Left forelimb (tissue), 1 donor: Measurements from ENCODE around the gene ZNF827.
A peak's percentile ranks its signal among the peaks of the same experiment; 100 is the strongest.

Source experiments
- DNase-seq: peaks from one replicate; pipeline ENCODE4 v3.0.0-alpha.2; 2018; ENCODE audit warnings: low spot score

The ZNF827 gene

GRCh38 chr4:145935253-145936141 is 3.1 kb downstream of the ZNF827 start:
- DNase-seq = peak; percentile 76

- DNase-seq = no peak
Measured at GRCh38 chr4:145934434-145935047, 4.1 kb downstream of the ZNF827 start.

GRCh38 chr4:145933134-145933533 is 5.5 kb downstream of the ZNF827 start:
- no peak for DNase-seq

- DNase-seq = no peak
Measured at GRCh38 chr4:145931403-145931802, 7.2 kb downstream of the ZNF827 start.

GRCh38 chr4:145930592-145930991 is 8.0 kb downstream of the ZNF827 start:
- no peak for DNase-seq

GRCh38 chr4:145929415-145930178 is 9.0 kb downstream of the ZNF827 start:
- DNase-seq = no peak

- DNase-seq = no peak
Measured at GRCh38 chr4:145928748-145929147, 9.9 kb downstream of the ZNF827 start.

- DNase-seq = no peak
Measured at GRCh38 chr4:145927030-145927429, 11.6 kb downstream of the ZNF827 start.

- no peak for DNase-seq
Measured at GRCh38 chr4:145921231-145921630, 17.4 kb downstream of the ZNF827 start.

GRCh38 chr4:145920205-145920604 is 18.4 kb downstream of the ZNF827 start:
- DNase-seq = no peak

GRCh38 chr4:145912376-145912775 is 26.2 kb downstream of the ZNF827 start:
- DNase-seq = no peak

- DNase-seq = no peak
Measured at GRCh38 chr4:145909773-145910172, 28.9 kb downstream of the ZNF827 start.

GRCh38 chr4:145909281-145909715 is 29.3 kb downstream of the ZNF827 start:
- no peak for DNase-seq

- DNase-seq = no peak
Measured at GRCh38 chr4:145907812-145908211, 30.8 kb downstream of the ZNF827 start.

GRCh38 chr4:145907390-145907789 is 31.2 kb downstream of the ZNF827 start:
- DNase-seq = no peak

- DNase-seq = no peak
Measured at GRCh38 chr4:145904413-145905177, 34.0 kb downstream of the ZNF827 start.

GRCh38 chr4:145902522-145902921 is 36.1 kb downstream of the ZNF827 start:
- no peak for DNase-seq

GRCh38 chr4:145899886-145900460 is 38.6 kb downstream of the ZNF827 start:
- no peak for DNase-seq

GRCh38 chr4:145898926-145899531 is 39.6 kb downstream of the ZNF827 start:
- no peak for DNase-seq

GRCh38 chr4:145898466-145898865 is 40.2 kb downstream of the ZNF827 start:
- no peak for DNase-seq

- DNase-seq = no peak
Measured at GRCh38 chr4:145895056-145895455, 43.6 kb downstream of the ZNF827 start.
